HG03354 (cell line): ENCODE measurements around the gene CARTPT.

Experiments used
- ATAC-seq: cut with Tn5 transposase; IDR thresholded peaks from one replicate; pipeline ENCODE4 v1.9.1; 2021; ENCODE audit warnings: mild to moderate bottlenecking; ENCODE audit not compliant: unreplicated experiment, poor library complexity, severe bottlenecking

The CARTPT gene

DNA sequence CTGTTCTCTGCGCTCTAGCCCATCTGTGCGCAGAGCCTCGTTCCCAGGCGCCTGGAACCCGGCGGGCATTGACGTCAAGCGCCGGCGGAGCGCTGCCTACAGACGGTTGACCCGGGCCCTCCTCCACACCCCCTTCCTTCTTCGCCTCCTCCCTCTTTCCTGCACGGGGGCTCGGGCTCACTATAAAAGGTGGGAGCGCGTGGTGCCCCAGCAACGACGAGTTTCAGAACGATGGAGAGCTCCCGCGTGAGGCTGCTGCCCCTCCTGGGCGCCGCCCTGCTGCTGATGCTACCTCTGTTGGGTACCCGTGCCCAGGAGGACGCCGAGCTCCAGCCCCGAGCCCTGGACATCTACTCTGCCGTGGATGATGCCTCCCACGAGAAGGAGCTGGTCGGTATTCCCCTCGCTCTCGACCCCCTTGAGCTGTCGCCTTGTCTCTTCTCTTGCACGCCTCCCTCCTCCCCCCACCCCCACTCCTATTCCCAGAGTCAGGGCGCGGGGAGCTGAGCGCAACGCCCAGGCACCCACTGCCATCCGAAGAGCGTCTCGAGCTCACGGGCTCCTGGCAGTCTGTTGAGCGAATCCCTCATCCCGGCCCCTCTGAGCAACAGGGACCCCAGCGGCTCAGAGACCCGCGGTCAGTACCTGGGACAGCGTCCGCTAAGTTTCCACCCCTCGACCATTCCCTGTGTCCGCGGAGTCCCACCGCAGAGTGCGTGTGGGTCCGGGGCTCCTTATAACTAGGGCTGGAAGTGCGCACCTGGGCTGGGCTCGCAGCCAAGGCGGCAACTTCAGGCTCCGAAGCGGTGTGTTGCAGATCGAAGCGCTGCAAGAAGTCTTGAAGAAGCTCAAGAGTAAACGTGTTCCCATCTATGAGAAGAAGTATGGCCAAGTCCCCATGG lies at the start of gene CARTPT:
CARTPT (plus strand) TSS at position 213 of the 902 bp plus-strand sequence; CDS start at position 232, 19 bp downstream.
- ATAC-seq, result no peak

DNA sequence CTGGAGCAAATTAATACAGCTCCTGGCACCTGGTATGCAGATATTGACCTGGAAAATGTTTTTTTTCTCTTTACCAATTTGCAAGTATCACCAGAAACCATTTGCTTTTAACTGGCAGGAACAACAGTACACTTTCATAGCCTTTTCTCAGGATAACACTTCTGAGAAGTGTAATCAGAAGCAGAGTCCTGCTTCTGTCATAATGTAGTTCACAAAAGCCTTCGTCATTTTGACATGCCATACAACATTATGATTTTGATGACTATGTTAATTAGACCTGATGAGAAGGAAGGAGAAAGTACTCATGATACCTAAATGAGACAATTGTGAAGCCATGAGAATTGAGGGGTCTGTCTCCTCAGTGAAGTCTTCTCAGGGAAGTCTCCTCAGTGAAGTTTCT lies 41.1 kb upstream of the CARTPT start:
- ATAC-seq, result no peak

DNA sequence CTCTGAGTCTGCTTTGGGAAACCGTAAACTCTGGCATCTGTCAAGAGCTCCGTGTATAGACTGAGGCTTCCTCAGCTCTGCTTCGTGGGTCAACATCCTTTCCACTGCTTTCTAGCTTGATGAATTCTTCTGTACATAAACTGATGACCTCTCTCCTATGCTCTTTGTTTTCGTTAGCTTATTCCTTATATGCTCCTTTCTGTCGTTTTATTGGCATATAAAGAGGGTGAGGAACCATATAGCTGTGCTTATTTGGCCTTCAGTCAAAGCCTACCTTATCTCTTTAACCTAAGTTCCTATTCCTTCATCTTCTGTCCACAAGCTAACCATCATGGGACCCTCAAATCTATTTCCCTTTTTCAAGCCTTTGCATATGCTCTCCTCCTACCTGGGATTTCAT lies 39.4 kb upstream of the CARTPT start:
- ATAC-seq, result no peak

DNA sequence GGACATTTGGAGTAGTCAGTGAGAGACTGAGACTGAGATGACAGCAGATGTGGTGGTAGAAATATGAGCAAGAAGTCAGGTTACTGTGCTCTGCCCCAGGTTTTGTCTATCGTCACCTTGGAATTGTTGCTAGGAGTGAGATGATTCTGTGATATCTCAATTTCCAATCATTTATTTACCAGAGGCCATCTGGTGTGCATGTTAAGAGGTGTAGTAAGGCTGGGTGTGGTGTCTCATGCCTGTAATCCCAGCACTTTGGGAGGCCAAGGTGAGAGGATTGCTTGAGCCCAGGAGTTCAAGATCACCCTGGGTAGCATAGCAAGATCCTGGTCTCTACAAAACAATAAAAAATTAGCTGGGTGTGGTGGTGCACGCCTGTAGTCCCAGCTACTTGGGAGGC lies 38.6 kb upstream of the CARTPT start:
- no peak for ATAC-seq

DNA sequence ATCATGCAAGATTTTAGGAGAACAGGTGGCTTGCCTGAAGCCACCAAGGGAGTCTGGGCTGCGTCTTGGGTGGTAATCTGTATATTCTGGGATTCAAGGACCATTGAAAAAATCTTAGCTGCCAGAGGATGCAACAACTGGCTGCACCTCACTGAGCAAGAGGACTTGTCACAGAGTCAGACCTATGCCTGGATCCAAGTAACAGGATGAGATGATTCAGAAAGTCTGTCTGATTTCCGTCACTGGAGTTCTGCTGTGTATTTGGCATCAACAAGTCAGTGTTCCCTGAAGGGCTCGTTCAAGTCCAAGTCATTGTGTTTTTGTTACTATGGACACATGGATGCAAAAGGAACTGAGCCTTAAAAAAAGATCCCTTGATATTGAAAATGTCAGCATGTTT lies 37.8 kb upstream of the CARTPT start:
- ATAC-seq, result no peak

DNA sequence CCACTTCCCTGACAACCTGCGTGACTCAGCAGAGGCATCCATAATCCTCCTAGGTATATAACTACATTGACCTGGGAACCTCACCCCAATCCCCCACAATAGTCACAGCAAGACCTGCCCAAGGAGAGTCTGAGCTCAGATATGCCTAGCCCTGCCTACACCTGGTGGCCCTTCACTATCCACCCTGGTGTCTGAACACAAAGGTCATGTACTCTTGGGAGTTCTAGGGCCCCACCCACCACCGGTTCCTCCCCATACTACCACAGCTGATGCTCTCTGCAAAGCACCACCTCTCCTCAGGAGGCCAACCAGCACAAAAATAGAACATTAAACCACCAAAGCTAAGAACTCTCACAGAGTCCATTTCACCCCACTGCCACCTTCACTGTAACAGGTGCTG lies 34.8 kb upstream of the CARTPT start:
- ATAC-seq, result no peak

DNA sequence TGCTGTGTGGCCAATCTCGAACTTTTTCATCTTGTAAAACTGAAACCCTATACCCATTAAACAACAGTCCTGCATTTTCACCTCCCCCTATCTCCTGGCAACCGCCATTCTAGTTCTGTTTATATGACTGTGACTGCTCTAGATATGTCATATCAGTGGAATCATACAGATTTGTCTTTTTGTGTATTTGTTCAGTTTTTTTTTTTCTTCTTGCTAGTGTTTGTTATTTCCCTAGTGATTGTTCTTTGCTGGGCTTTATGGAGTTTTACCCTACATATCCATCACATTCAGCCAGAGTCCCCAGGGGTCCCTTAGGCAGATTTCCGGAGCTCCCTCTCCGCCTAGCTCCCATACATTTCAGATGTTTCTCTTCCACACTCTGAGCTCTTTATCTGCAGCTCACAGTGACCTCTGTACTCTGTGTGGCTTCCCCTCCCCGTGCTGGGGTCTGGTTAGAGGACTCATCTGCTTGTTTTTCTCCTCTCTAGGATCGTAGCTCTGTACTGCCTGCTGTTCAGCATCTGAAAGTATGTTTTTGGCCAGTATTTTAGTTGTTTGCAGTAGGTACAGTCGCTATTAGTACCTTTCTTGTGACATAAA lies 25.1 kb upstream of the CARTPT start:
- ATAC-seq, result no peak

DNA sequence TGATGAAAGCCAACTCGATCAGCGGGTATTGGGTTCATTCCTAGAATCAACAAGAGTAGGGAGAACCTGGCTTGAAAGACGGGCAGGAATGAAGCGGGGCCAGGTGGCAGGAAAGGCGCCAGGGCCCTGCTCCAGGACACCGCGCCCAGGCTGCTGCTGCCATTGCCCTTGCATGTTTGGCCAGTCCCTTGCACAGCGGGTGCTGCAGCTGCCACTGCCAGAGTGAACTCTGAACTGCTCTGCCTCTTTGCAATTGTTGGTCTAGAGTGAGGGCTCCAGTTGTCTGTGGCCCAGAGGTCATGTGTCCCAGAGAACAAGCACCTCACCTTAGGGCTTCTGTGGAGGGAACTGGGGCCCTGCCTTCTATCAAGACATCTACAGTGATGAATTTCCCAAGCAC lies 24.0 kb upstream of the CARTPT start:
- ATAC-seq, result no peak

DNA sequence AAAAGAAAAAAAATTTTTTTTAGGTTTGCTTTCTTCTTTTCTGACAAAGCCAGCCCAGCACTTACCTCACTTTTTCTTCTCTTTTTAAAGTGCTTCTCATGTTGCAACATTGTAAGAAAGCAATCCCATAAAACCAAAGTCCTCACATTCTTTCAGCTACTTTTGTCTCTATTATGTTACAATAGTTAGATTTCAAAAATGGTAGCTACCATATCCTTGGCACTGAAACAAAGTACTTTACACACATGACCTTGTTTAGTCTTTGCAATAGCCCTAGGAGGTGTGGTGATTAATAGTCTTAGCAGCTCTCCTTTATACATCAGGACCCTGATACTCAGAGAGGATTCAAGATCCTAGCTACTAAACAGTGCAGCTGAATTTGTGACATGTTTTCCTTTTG lies 23.5 kb upstream of the CARTPT start:
- no peak for ATAC-seq

DNA sequence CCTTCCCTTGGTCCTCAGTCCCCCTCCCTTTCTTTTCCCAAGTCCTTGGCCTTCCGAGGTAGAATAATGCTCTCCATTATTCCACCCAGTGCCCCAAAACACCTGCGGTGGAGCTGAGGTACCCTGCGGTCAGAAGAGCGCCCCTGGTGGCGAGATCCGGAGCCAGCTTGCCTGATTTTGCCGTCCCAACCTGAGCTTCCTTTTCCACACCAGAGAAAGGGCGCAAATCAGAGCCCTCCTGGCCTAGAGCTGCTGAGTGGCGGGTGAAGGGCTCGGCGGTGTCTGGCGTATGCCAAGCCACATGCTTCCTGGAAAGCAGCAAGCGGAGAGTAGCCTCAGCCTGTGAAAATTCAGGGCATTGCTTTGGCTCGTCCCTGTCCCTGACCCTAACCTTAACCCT lies 21.1 kb upstream of the CARTPT start:
- ATAC-seq, result no peak

DNA sequence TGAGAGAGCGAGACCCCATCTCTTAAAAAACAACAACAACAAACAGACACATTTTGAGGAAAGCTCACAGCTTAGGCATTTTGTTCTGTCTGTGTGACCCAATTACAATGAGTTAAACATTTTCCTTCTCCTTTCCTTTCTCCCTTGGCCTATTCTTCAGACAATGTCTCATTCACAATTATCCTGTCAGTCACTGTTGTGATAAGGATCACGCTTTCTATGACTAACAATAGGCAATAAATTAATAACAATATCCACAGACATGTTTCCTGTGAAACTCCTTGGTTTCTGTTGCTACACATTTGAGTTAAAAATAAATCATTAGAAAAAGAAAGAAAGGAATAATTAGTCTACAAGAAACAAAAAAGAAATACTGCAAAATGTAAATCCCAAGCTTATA lies 19.8 kb upstream of the CARTPT start:
- ATAC-seq, result no peak

DNA sequence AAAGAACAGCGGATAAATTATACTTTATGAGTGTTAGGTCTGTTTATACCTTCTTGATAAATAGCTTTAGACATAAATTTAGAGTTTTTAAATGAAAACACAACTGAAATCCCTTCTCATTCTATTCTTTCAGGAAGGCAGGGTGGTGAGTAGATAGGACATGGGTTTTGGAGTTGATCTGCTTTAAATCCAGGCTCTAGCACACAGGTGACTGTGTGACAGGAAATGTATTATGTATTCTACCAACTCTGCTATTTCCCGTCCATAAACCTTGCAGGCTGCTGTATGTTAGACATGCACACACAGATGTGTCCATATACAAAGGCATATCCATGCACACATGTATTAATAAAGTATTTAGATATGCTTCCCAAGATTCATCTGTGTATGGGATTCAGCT lies 19.3 kb upstream of the CARTPT start:
- no peak for ATAC-seq

DNA sequence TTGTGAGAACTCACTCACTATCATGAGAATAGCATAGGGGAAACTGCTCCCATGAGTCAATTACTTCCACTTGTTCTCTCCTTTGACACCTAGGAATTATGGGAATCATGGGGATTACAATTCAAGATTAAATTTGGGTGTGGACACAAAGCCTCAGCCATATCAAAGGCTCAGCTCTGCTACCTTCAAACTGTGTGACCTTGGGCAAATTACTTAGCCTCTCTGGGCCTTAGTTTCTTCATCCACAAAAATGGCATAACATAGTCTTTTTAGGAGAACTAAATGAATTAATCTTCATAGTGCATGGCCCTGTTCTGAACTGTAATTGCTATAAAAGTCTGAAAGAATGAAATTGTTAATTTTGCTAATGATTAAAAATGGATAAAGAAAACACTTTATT lies 18.3 kb upstream of the CARTPT start:
- ATAC-seq, result no peak

DNA sequence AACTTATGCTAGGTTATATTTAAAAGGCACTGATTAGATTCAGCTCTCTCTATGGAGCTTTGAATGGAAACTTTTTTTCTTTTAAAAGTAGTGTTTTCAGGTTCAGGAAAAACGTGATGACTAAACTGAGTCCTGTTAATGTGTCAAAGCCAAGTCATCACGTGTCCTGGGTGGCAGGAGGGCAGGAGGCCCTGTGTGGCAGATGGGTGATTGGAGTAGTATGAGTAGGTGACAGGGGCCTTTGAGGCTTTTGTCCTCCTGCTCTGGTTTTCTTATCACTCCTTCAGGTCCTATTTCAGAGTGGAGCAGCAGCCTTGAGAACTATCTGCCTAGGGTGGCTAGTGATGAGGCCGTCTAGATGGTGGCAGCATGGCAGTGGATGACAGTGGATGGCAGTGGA lies 17.7 kb upstream of the CARTPT start:
- ATAC-seq, result no peak

DNA sequence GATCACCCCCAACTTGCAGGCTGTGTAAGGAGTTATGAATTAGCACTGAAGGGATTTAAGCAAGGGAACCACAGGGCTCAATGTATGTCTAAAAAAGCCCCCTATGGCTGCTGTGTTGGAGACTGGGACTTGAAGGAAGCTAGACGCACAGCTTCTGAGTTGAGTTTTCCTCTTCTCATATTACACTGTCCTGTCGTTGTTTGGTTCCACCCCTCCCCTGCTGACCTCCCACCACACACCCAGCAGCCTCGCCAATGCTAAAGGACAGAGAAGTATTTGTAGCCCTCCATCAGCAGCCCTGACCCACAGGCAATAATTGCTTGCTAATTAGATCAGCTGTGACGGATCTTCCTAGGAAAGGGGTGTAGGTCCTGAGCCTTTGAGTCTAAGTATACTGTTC lies 15.1 kb upstream of the CARTPT start:
- no peak for ATAC-seq

DNA sequence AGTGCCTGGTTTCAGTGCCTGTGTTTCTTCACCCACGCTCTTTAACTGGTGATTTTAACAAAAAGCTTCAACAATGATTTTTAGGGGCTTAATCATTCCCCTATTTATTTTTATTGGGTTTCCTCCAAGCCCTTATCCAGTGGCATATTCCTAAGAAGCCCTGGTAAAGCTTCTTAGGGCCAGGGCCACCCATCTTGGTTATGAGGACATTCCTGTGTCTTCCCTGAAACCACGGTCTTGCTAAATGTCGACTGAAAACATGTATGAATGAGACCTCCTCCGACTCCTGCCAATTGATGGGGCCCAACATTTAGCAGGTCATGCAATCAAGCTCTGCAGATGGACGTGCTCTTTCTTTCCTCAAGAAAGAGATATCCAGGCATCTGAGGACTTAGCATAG lies 13.7 kb upstream of the CARTPT start:
- ATAC-seq, result no peak

DNA sequence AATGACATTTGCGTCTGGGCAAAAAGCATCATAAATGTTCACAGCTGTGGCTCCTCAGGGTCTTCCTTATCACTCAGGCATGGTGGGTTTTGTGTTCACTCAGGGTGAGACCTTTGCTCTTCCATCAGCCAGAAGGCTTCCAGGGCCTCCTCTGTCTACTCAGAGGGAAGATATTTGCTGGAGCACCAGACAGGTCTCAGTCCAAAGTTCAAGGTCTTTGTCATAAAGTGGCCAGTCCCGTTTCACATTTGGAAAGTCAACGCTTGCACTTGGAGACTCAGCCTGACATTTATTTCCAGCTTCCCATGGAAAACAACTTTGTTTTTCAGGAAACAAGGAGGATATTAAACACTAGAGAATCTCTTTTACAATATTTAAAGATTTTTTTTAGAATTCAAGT lies 12.2 kb upstream of the CARTPT start:
- no peak for ATAC-seq

DNA sequence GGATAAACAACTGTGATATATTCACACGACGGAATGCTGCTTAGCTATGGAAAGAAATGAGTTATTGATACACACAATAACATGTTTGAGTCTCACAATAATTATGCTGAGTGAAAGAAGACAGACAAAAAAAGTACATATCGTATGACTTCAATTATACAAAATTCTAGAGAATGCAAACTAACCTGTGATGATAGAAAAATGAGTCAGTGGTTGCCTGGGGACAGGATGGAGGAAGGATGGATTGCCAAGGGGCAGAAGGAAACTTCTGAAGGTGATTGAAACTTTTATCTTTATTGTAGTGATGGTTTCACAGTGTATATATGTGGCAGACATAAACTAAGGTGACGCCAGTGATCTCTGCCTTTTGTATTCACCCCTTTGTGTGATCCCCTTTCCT lies 7.5 kb upstream of the CARTPT start:
- no peak for ATAC-seq

DNA sequence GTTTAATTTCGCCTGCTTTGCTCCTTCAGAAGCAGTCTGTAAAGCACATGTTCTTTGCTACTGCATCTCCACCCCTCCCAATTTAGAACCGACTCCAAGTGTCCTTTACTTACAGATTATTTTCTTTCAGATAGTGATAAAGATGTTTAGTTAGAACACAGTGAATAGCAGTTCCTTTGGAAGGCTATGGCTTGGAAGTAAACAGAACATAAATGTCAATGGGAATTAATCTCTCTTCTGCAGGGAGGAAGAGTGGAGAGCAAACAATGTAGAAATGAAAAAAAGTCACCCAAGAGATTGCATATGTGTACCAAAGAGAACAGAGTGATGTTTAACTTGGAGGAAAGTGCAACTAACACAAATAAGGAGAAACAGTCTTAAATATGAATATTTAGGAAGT lies 4.2 kb upstream of the CARTPT start:
- ATAC-seq, result no peak

DNA sequence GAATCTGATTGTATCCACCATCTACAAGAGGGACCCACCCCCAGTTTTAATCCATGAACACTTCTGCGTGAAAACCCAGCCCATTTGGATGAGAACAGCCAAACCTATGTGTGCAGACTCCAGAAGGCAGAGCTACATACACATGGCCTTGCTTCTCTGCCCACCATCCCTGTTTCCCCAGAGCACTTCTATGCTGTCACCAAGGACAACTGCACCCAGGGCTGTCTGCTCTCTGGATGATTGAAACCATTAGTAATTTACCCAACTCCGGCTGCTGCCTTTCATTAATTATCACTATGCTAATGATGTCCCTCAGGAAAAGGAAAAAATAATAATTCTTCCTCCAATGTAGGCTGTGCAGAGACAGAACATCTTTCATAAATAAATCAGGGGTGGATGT lies 8.9 kb downstream of the CARTPT start:
- ATAC-seq, result no peak

DNA sequence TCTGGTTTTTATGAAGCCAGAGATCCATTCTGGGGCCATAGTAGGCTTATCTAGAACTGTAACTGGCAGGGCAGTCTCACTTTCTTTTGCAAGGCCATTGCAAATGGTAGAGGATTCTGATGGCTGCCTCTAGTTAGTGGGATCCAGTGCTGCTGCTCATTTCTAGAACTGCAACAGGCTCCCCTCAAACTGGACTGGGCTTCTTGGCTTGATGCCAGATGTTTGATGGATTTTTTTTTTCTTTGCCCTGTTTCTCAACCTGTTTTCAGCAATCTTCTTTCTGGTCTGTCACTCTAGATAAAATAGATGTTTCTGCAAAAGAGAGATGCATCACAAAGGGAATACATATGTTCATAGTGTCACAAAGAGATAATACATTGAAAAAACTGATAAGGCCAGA lies 11.9 kb downstream of the CARTPT start:
- ATAC-seq, result no peak

DNA sequence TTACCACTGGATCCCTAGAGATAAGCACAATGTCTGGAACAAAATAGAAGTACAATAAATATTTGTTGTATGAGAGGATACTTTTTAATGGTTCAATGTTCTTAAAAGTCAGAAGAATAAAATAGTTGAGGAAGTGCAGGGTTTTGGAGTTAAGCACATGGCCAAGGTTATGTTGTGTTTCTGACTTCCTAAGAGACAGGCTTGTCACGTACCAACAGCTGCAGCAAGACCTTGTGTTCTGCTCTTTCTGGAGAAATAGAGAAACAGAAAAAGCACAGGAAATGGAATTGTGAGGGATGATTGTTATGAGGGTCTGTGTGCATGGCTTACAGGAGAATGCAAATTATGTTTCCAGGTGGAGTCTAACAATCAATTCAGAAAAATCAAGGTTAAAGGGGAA lies 12.9 kb downstream of the CARTPT start:
- ATAC-seq, result no peak
